LHCN-M2 (cell line): Measurements from ENCODE around the gene KMT2C. TPM values are rescaled to one million over a fixed set of nuclear protein-coding genes. Genes with fewer than 3 reads are reported as not detected.
"Not testable (repeated sequence)": the region's sequence is repeated elsewhere in the genome, so short reads cannot be mapped to it uniquely, and the experiment has no call there.

Experiments used
- DNase-seq: peaks from one replicate; pipeline ENCODE4 v3.0.0-alpha.2; 2012; ENCODE audit warnings: low read depth
- total RNA-seq: library from RNA; depleted of rRNA; stranded (reverse); fragments of >200 nt; gene quantifications from 2 replicates; pipeline ENCODE4 v1.2.3, GENCODE V29; 2014

The KMT2C gene
- total RNA-seq, 1 experiment from 2014 or later = 24.5 TPM

GRCh38 chr7:152362128-152362926 is 73.5 kb downstream of the KMT2C start:
- no peak for DNase-seq

GRCh38 chr7:152355474-152356057 is 80.2 kb downstream of the KMT2C start:
- DNase-seq = no peak

- no peak for DNase-seq
These were observed 81.7 kb downstream of the KMT2C start for GRCh38 chr7:152354061-152354460.

- not testable (repeated sequence) for DNase-seq
These were observed 82.5 kb downstream of the KMT2C start for GRCh38 chr7:152353281-152353680.

GRCh38 chr7:152351747-152352146 is 84.1 kb downstream of the KMT2C start:
- DNase-seq = not testable (repeated sequence)

- peak; percentile 23 for DNase-seq
These were observed 84.6 kb downstream of the KMT2C start for GRCh38 chr7:152351168-152351567.

- DNase-seq = no peak
These were observed 87.9 kb downstream of the KMT2C start for GRCh38 chr7:152347888-152348287.

- DNase-seq = no peak
These were observed 91.5 kb downstream of the KMT2C start for GRCh38 chr7:152344253-152344652.

- no peak for DNase-seq
These were observed 93.0 kb downstream of the KMT2C start for GRCh38 chr7:152342796-152343195.

GRCh38 chr7:152341914-152342236 is 93.9 kb downstream of the KMT2C start:
- DNase-seq = no peak

- DNase-seq = peak; percentile 75
These were observed 94.5 kb downstream of the KMT2C start for GRCh38 chr7:152341039-152341913.

- DNase-seq = no peak
These were observed 95.6 kb downstream of the KMT2C start for GRCh38 chr7:152340161-152340560.

- no peak for DNase-seq
These were observed 97.2 kb downstream of the KMT2C start for GRCh38 chr7:152338561-152338960.

GRCh38 chr7:152336754-152337368 is 98.9 kb downstream of the KMT2C start:
- DNase-seq = peak; percentile 60

GRCh38 chr7:152335900-152336571 is 99.8 kb downstream of the KMT2C start:
- no peak for DNase-seq

- DNase-seq = no peak
These were observed 102.7 kb downstream of the KMT2C start for GRCh38 chr7:152333134-152333533.

- no peak for DNase-seq
These were observed 105.0 kb downstream of the KMT2C start for GRCh38 chr7:152330827-152331226.

GRCh38 chr7:152329469-152329868 is 106.3 kb downstream of the KMT2C start:
- DNase-seq = no peak

GRCh38 chr7:152328234-152328633 is 107.6 kb downstream of the KMT2C start:
- no peak for DNase-seq

GRCh38 chr7:152315845-152316244 is 120.0 kb downstream of the KMT2C start:
- DNase-seq = no peak
